GM13977 (cell line): Measurements from ENCODE around the gene OSER1.

ENCODE experiments used
- DNase-seq: peaks from one replicate; pipeline ENCODE4 v3.0.0; 2012; ENCODE audit warnings: low spot score
- CTCF ChIP-seq: IDR thresholded peaks from 2 replicates; pipeline ENCODE4 v1.5.1; 2012; ENCODE audit warnings: mild to moderate bottlenecking, control low read depth; ENCODE audit not compliant: insufficient read depth; ENCODE audit errors: extremely low read depth, missing control alignments
- in situ Hi-C: fragments of 300-500 bp; cut with MboI; formaldehyde crosslinking; loops from one replicate; pipeline ENCODE4 v1.12.0; 2022; ENCODE audit warnings: low sequenced_read_pairs, low pct_unique_long_range_greater_than_20kb, mixed read lengths, inconsistent platforms; ENCODE audit not compliant: unreplicated experiment

The OSER1 gene

DNA sequence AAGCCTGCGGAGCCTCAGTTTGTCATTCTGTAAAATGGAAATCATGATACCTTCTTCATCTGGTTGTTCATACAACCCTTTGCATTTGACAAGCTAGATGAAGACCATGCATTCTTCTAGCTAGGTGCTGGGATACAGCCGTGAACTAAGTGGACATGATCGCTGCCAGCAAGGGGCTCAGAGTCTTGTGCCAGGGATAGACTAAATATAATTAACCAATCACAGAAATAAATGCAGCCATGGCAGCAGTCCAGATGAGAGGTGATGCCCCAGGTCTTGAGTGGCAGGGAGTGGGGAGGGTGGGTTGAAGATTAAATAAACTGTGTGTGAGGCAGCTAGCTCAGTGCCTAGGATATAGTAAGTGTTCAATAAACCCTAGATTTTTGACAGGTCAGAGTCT is 42.8 kb downstream of the OSER1 start:
- DNase-seq = no peak
- in situ Hi-C loops = no loop called here
- no peak for TF ChIP-seq CTCF

GRCh38 chr20:44166477-44166876 is 44.1 kb downstream of the OSER1 start:
- no peak for TF ChIP-seq CTCF

DNA sequence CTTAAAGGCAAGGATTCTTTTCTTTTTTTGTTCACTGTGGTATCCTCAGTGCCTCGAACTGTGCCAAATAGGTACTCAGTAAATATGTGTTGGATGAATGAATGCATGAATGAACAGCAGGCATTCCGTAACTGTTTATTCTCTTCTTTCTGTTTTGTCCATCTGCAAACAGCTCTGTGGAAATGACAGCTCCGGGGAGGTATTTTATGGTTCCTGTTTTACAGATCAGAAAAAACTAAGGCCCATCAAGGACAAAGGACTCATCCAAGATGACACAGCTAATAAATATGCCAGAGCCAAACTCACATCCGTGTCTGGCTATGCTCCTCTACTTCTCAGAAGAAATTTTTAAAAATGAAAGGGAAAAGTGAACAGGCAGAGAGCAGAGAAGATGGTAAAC is 44.6 kb downstream of the OSER1 start:
- no peak for TF ChIP-seq CTCF
- DNase-seq = no peak
- in situ Hi-C loops = no loop called here

More at GRCh38 chr20:44166477-44166876, 44.1 kb downstream of the OSER1 start:
- DNase-seq = no peak
- in situ Hi-C loops = no loop called here

GRCh38 chr20:44160133-44160532 is 50.4 kb downstream of the OSER1 start:
- TF ChIP-seq CTCF = no peak
- in situ Hi-C loops = no loop called here
- DNase-seq = no peak

DNA sequence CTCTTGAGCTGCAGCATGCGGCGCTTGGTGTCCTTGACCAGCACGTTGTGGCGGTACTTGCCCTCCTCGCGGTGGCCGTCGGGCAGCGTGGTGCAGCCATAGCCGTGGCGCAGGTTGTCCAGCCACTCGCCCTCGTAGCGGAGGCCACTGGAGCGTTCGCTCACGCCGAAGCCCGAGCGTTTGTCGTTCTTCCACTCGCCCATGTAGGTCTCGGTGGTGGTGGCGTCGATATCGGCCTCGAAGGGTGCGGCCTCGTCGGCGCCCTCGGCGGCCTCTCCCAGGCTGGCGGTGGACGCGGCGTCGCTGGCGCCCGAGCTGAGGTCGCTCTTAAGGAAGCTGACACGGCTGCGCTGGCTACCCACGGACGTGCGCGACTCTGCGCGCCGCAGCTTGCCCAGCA is 50.9 kb downstream of the OSER1 start:
- in situ Hi-C loops = no loop called here
- no peak for DNase-seq
- TF ChIP-seq CTCF = no peak

- in situ Hi-C loops = no loop called here
- TF ChIP-seq CTCF = no peak
- no peak for DNase-seq
Observed at GRCh38 chr20:44159125-44159524, 51.4 kb downstream of the OSER1 start.

DNA sequence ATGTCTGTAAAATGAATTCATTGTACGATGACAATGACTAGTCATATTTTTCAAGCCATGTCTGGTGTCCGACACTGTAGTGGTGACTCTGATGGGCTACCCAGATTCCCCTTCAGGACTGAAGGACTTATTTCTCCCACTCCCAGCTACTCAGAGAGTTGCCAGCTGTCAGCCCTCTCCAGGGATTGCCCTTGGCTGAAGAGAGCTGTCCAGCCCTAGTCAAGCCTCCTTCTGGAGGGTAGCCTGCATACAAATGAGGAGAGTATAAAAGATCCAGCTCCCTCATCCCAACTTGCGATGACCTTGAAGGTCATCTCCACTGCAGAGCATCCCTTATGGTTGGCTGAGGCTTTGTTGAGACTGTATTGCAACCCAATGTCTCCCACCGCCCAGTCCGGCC is 53.5 kb downstream of the OSER1 start:
- DNase-seq = no peak
- no peak for TF ChIP-seq CTCF
- in situ Hi-C loops = no loop called here
